T-cell (primary cell): ENCODE data around the gene CEP350. TPM values are rescaled to one million over a fixed set of nuclear protein-coding genes. Genes with fewer than 3 reads are reported as not detected.
"Not testable (repeated sequence)": the region's sequence is repeated elsewhere in the genome, so short reads cannot be mapped to it uniquely, and the experiment has no call there.

Experiments
- ATAC-seq, 4 experiments: fragments of 200-7000 bp in 3 of 4; fragments of 150-1000 bp in 1 of 4; cut with Tn5 transposase; replicated peaks in 1 of 4; 1 replicate in 3 of 4; 2 replicates in 1 of 4; pipeline ENCODE4 v1.10.0; 2021; ENCODE audit warnings: moderate library complexity in 3 of 4, mild to moderate bottlenecking in 2 of 4, moderate number of reproducible peaks in 1 of 4
- CTCF ChIA-PET, 2 donors: fragments of 300-600 bp; sonication (Branson Sonifier 250); formaldehyde crosslinking; loops; one replicate each; lab custom pipeline; 2022; ENCODE audit warnings: antibody characterized with exemption in 2 of 2; lab: Charles Lee
- POLR2A ChIA-PET, 2 donors: fragments of 300-600 bp; sonication (Branson Sonifier 250); formaldehyde crosslinking; loops; one replicate each; lab custom pipeline; 2022; ENCODE audit warnings: antibody characterized with exemption in 2 of 2; lab: Charles Lee
- DNase-seq, 35 experiments: peaks; one replicate each; pipeline versions ENCODE4 v3.0.0 to v3.0.0-alpha.2; 2013 to 2023
- H3K27ac ChIP-seq: one replicate; pipeline ENCODE4 v1.5.1; 2013; ENCODE audit warnings: low read length
- H3K27me3 ChIP-seq, 2 experiments: replicated peaks in 1 of 2; 1 replicate in 1 of 2; 2 replicates in 1 of 2; pipeline versions ENCODE4 v1.6.1 to v1.7.0; 2013; ENCODE audit warnings: low read length in 1 of 2, mixed read lengths in 1 of 2; ENCODE audit not compliant: control insufficient read depth in 2 of 2, insufficient read depth in 2 of 2; ENCODE audit errors: extremely low read depth in 1 of 2
- H3K36me3 ChIP-seq, 2 donors: 1 replicate in 1 of 2; 2 replicates in 1 of 2; pipeline versions ENCODE4 v1.6.1 to v1.7.0; 2013; ENCODE audit warnings: low read length in 1 of 2; ENCODE audit not compliant: control insufficient read depth in 2 of 2, insufficient read depth in 1 of 2; ENCODE audit errors: extremely low read depth in 1 of 2
- H3K4me1 ChIP-seq, 2 experiments: 1 replicate in 1 of 2; 2 replicates in 1 of 2; pipeline versions ENCODE4 v1.6.1 to v1.7.0; 2013; ENCODE audit warnings: low read length in 2 of 2, mixed read lengths in 1 of 2; ENCODE audit not compliant: insufficient read depth in 2 of 2, control insufficient read depth in 1 of 2; ENCODE audit errors: extremely low read depth in 1 of 2
- H3K4me3 ChIP-seq, 2 donors: 1 replicate in 1 of 2; 2 replicates in 1 of 2; pipeline versions ENCODE4 v1.5.1 to v1.7.0; 2013; ENCODE audit warnings: mild to moderate bottlenecking in 2 of 2, low read length in 1 of 2, moderate library complexity in 1 of 2; ENCODE audit not compliant: control insufficient read depth in 1 of 2; ENCODE audit errors: extremely low read depth in 1 of 2
- H3K9me3 ChIP-seq: 2 replicates; pipeline ENCODE4 v1.7.0; 2013
- H3K27ac Mint-ChIP-seq, 2 donors: one replicate each; pipeline ENCODE4 v1.8.0; 2020 to 2021; ENCODE audit warnings: mild to moderate bottlenecking in 2 of 2, mixed read lengths in 2 of 2
- H3K27me3 Mint-ChIP-seq, 2 donors: one replicate each; pipeline ENCODE4 v1.8.0; 2021 to 2022; ENCODE audit warnings: mixed read lengths in 2 of 2
- H3K36me3 Mint-ChIP-seq: one replicate; pipeline ENCODE4 v1.8.0; 2021; ENCODE audit warnings: mixed read lengths
- H3K4me1 Mint-ChIP-seq, 3 donors: one replicate each; pipeline ENCODE4 v1.8.0; 2020 to 2022; ENCODE audit warnings: mixed read lengths in 3 of 3, mild to moderate bottlenecking in 1 of 3
- H3K4me3 Mint-ChIP-seq, 3 donors: one replicate each; pipeline ENCODE4 v1.8.0; 2020 to 2022; ENCODE audit warnings: mild to moderate bottlenecking in 3 of 3, mixed read lengths in 3 of 3, moderate library complexity in 3 of 3
- H3K9me3 Mint-ChIP-seq, 3 donors: one replicate each; pipeline ENCODE4 v1.8.0; 2020 to 2022; ENCODE audit warnings: mixed read lengths in 3 of 3
- WGBS: methylation state at CpG from one replicate; pipeline ENCODE4 v1.1.5; 2013; ENCODE audit warnings: missing lambda C conversion rate; ENCODE audit not compliant: insufficient coverage; 5-methylcytosine and 5-hydroxymethylcytosine counted together
- total RNA-seq, 35 experiments: library from RNA in 6 of 35; stranded (reverse) in 6 of 35; fragments of 120-200 nt in 1 of 35; gene quantifications; one replicate each; pipeline versions ENCODE4 v1.2.1 to v1.2.4 and lab custom pipeline; 2013 to 2026

CEP350 gene
- total RNA-seq, 5 donors from 2014 or later (not counting 1 experiment from before 2014, with no cell fraction given) = 62.1 to 81.3 (median 72.3) TPM

GRCh38 chr1:179953974-179954492 lies 577 bp upstream of the CEP350 start:
- Mint-ChIP-seq H3K9me3 (no peaks in the 10 kb centered on the region), H3K27ac (peak overlapping the region; percentile 97 to 98), H3K4me3 (peak overlapping the region; percentile 83 to 89 (median 84)), H3K36me3 (no peaks in the 10 kb centered on the region), H3K27me3 (no peaks in the 10 kb centered on the region), H3K4me1 (peaks cover 54 to 63% (median 59%) of the 10 kb centered on the region in 3 donors)
- ChIA-PET POLR2A (interaction anchor here (0.6 to 2.0 kb wide), 7 partner anchors 32 to 589 kb away, joined by 3 to 22 read pairs (median 5); partner anchors contain the start of genes AXDND1 (in 1 of the 2) and TOR1AIP1 (in 1 of the 2)), CTCF (interaction anchor here (0.6 to 1.1 kb wide), 8 partner anchors 37 to 247 kb away, joined by 3 to 6 read pairs (median 3); partner anchors contain the start of gene TOR1AIP1 (in 1 of the 2))
- 2% methylated on average over 19 of the region's 19 CpGs for WGBS
- no peaks in the 10 kb centered on the region for H3K9me3 ChIP-seq
- H3K27ac ChIP-seq = peak overlapping the region; percentile 94
- ATAC-seq = peak; percentile 1 to 11 (median 8)
- H3K27me3 ChIP-seq = no peaks in the 10 kb centered on the region
- H3K4me3 ChIP-seq = peak overlapping the region; percentile 86
- H3K4me1 ChIP-seq = peaks cover 25 to 28% of the 10 kb centered on the region in 2 experiments
- peak in 9 of 35 experiments; percentile 4 to 30 (median 23) for DNase-seq
- no peaks in the 10 kb centered on the region for H3K36me3 ChIP-seq

- peaks cover 64 to 71% (median 65%) of the 10 kb centered on the region in 3 donors for H3K4me1 Mint-ChIP-seq
- WGBS = 0% methylated on average over 4 of the region's 10 CpGs
- Histone ChIP-seq H3K27ac (peak overlapping the region; percentile 94), H3K9me3 (no peaks in the 10 kb centered on the region), H3K4me3 (peak overlapping the region; percentile 86), H3K4me1 (peaks cover 29 to 30% of the 10 kb centered on the region in 2 experiments), H3K27me3 (no peaks in the 10 kb centered on the region), H3K36me3 (no peaks in the 10 kb centered on the region)
- H3K9me3 Mint-ChIP-seq = no peaks in the 10 kb centered on the region
- ChIA-PET CTCF (interaction anchor here in 1 of 2 donors (0.9 kb wide), 2 partner anchors 87 to 145 kb away, joined by 3 to 5 read pairs; no protein-coding TSS in a partner anchor), POLR2A (interaction anchor here in 1 of 2 donors (0.6 to 2.0 kb wide), 3 partner anchors 23 to 519 kb away, joined by 3 to 22 read pairs (median 3); partner anchors contain the start of gene TOR1AIP1)
- no peaks in the 10 kb centered on the region for H3K36me3 Mint-ChIP-seq
- no peak for DNase-seq
- H3K4me3 Mint-ChIP-seq = peak overlapping the region; percentile 83 to 89 (median 84)
- H3K27me3 Mint-ChIP-seq = no peaks in the 10 kb centered on the region
- ATAC-seq = no peak
- H3K27ac Mint-ChIP-seq = peak overlapping the region; percentile 75 to 80
These were observed 674 bp downstream of the CEP350 start for GRCh38 chr1:179955287-179955680.

GRCh38 chr1:179955731-179956130 lies 1.1 kb downstream of the CEP350 start:
- WGBS = no CpG with 5 or more reads among the region's 3 CpGs
- no peaks in the 10 kb centered on the region for H3K27me3 Mint-ChIP-seq
- Histone ChIP-seq H3K27me3 (no peaks in the 10 kb centered on the region), H3K4me3 (peak overlapping the region in 1 of 2 donors; percentile 86), H3K9me3 (no peaks in the 10 kb centered on the region), H3K27ac (no peak overlapping the region), H3K4me1 (peaks cover 29 to 31% of the 10 kb centered on the region in 2 experiments), H3K36me3 (no peaks in the 10 kb centered on the region)
- H3K9me3 Mint-ChIP-seq = no peaks in the 10 kb centered on the region
- DNase-seq (no peak), ATAC-seq (no peak)
- ChIA-PET CTCF (interaction anchor here in 1 of 2 donors (0.9 kb wide), 2 partner anchors 88 to 146 kb away, joined by 3 to 5 read pairs; no protein-coding TSS in a partner anchor), POLR2A (interaction anchor here in 1 of 2 donors (0.6 to 2.0 kb wide), 3 partner anchors 22 to 519 kb away, joined by 3 to 22 read pairs (median 3); partner anchors contain the start of gene TOR1AIP1)
- no peaks in the 10 kb centered on the region for H3K36me3 Mint-ChIP-seq
- peaks cover 66 to 73% (median 68%) of the 10 kb centered on the region in 3 donors for H3K4me1 Mint-ChIP-seq
- peak overlapping the region; percentile 83 to 89 (median 84) for H3K4me3 Mint-ChIP-seq
- peak overlapping the region; percentile 75 to 80 for H3K27ac Mint-ChIP-seq

- WGBS = no CpG with 5 or more reads among the region's 3 CpGs
- H3K4me3 Mint-ChIP-seq = no peak overlapping the region
- peaks cover 18% of the 10 kb centered on the region for H3K36me3 Mint-ChIP-seq
- H3K27me3 ChIP-seq = no peaks in the 10 kb centered on the region
- H3K27ac Mint-ChIP-seq = no peak overlapping the region
- H3K4me1 Mint-ChIP-seq = peaks cover 61 to 71% (median 68%) of the 10 kb centered on the region in 3 donors
- H3K9me3 Mint-ChIP-seq = peaks cover 0 to 2% (median 0%) of the 10 kb centered on the region in 3 donors
- ChIA-PET POLR2A (no interaction called here), CTCF (no interaction called here)
- peaks cover 20 to 27% of the 10 kb centered on the region in 2 experiments for H3K4me1 ChIP-seq
- H3K36me3 ChIP-seq = no peaks in the 10 kb centered on the region
- no peak overlapping the region for H3K27ac ChIP-seq
- no peak for ATAC-seq
- H3K9me3 ChIP-seq = no peaks in the 10 kb centered on the region
- DNase-seq = no peak
- no peaks in the 10 kb centered on the region for H3K27me3 Mint-ChIP-seq
- H3K4me3 ChIP-seq = no peak overlapping the region
These were observed 3.7 kb downstream of the CEP350 start for GRCh38 chr1:179958359-179958758.

- H3K27me3 ChIP-seq, H3K4me1 ChIP-seq, H3K27ac ChIP-seq, CTCF ChIA-PET, H3K9me3 ChIP-seq, ATAC-seq, DNase-seq, H3K27ac Mint-ChIP-seq, H3K27me3 Mint-ChIP-seq, H3K36me3 ChIP-seq, H3K9me3 Mint-ChIP-seq, H3K4me3 ChIP-seq: not testable (repeated sequence)
- POLR2A ChIA-PET = interaction anchor here (0.7 to 1.4 kb wide), 2 partner anchors 10 to 1450 kb away, joined by 3 read pairs; no protein-coding TSS in a partner anchor
- peaks cover 53 to 67% (median 65%) of the 10 kb centered on the region in 3 donors for H3K4me1 Mint-ChIP-seq
- 100% methylated on average over 6 of the region's 8 CpGs for WGBS
- H3K36me3 Mint-ChIP-seq = peaks cover 23% of the 10 kb centered on the region
- peak overlapping the region in 1 of 3 donors; percentile 20 for H3K4me3 Mint-ChIP-seq
These were observed 7.6 kb downstream of the CEP350 start for GRCh38 chr1:179962168-179962567.

- H3K27me3 ChIP-seq = no peaks in the 10 kb centered on the region
- peaks cover 3% of the 10 kb centered on the region for H3K9me3 ChIP-seq
- H3K36me3 ChIP-seq = peaks cover 0 to 7% of the 10 kb centered on the region in 2 donors
- Mint-ChIP-seq H3K27ac (no peak overlapping the region), H3K36me3 (peaks cover 31% of the 10 kb centered on the region), H3K27me3 (no peaks in the 10 kb centered on the region), H3K9me3 (peaks cover 0 to 3% (median 0%) of the 10 kb centered on the region in 3 donors), H3K4me3 (no peak overlapping the region), H3K4me1 (peaks cover 65 to 70% (median 67%) of the 10 kb centered on the region in 3 donors)
- no peak overlapping the region for H3K27ac ChIP-seq
- ChIA-PET CTCF (interaction anchor here (0.6 to 1.5 kb wide), 4 partner anchors 9 to 516 kb away, joined by 3 to 4 read pairs (median 4); no protein-coding TSS in a partner anchor), POLR2A (interaction anchor here in 1 of 2 donors (0.6 kb wide), 2 partner anchors 51 to 1139 kb away, joined by 3 to 11 read pairs; no protein-coding TSS in a partner anchor)
- peaks cover 11 to 21% of the 10 kb centered on the region in 2 experiments for H3K4me1 ChIP-seq
- DNase-seq (no peak), ATAC-seq (no peak)
- H3K4me3 ChIP-seq = no peak overlapping the region
These were observed 11.9 kb downstream of the CEP350 start for GRCh38 chr1:179966551-179966950.
